HEK293 (cell line): ENCODE measurements around the gene OPA1.
A peak's percentile ranks its signal among the peaks of the same experiment; 100 is the strongest.

Source experiments
- CTCF ChIA-PET: fragments of 350-600 bp; formaldehyde crosslinking; extraction: SDS; loops from one replicate; lab custom pipeline; 2021; ENCODE audit warnings: antibody characterized with exemption; lab: Yijun Ruan, JAX
- POLR2A ChIA-PET: fragments of 300-600 bp; formaldehyde crosslinking; extraction: SDS; loops from one replicate; lab custom pipeline; 2020; ENCODE audit warnings: antibody characterized with exemption, inconsistent platforms; lab: Yijun Ruan, JAX
- H3K27ac ChIP-seq: fragments of 200-500 bp; sonication (Bioruptor generic); 2 replicates; pipeline ENCODE4 v1.5.1; 2014; ENCODE audit warnings: low read depth, low read length, control low read depth, inconsistent platforms; ENCODE audit errors: extremely low read depth
- H3K36me3 ChIP-seq, 2 experiments: fragments of 200-500 bp in 1 of 2; sonication (Bioruptor generic) in 1 of 2; 1 replicate in 1 of 2; 2 replicates in 1 of 2; pipeline ENCODE4 v1.5.1; 2014 to 2017; ENCODE audit warnings: inconsistent platforms in 2 of 2, low read length in 2 of 2; ENCODE audit not compliant: control insufficient read depth in 2 of 2, insufficient read depth in 1 of 2
- H3K4me1 ChIP-seq: fragments of 200-500 bp; sonication (Bioruptor generic); 2 replicates; pipeline ENCODE4 v1.5.1; 2014; ENCODE audit warnings: mild to moderate bottlenecking, low read length, inconsistent platforms; ENCODE audit not compliant: control insufficient read depth, insufficient read depth
- H3K4me3 ChIP-seq: 2 replicates; pipeline ENCODE4 v1.5.1; 2011; ENCODE audit warnings: low read depth, mild to moderate bottlenecking, control low read depth, low read length, moderate library complexity
- H3K9me3 ChIP-seq: fragments of 200-500 bp; sonication (Bioruptor generic); 2 replicates; pipeline ENCODE4 v1.5.1; 2014; ENCODE audit warnings: low read depth, low read length, inconsistent platforms; ENCODE audit not compliant: control insufficient read depth, insufficient read depth
- KLF8 ChIP-seq: fragments of 450-650 bp; formaldehyde crosslinking; IDR thresholded peaks from 2 replicates; pipeline ENCODE4 v1.5.1; 2016; ENCODE audit warnings: missing biosample characterization, missing genetic modification characterization
- MZF1 ChIP-seq: fragments of 450-650 bp; formaldehyde crosslinking; IDR thresholded peaks from 2 replicates; pipeline ENCODE4 v1.5.1; 2017; ENCODE audit warnings: missing biosample characterization, missing genetic modification characterization, borderline replicate concordance
- PRDM1 ChIP-seq: fragments of 450-650 bp; formaldehyde crosslinking; IDR thresholded peaks from 2 replicates; pipeline ENCODE4; 2016; ENCODE audit warnings: missing biosample characterization, missing genetic modification characterization
- SCRT2 ChIP-seq: fragments of 450-650 bp; formaldehyde crosslinking; IDR thresholded peaks from 2 replicates; pipeline ENCODE4 v1.5.1; 2016; ENCODE audit warnings: missing biosample characterization, missing genetic modification characterization
- ZBTB1 ChIP-seq: fragments of 450-650 bp; formaldehyde crosslinking; IDR thresholded peaks from 2 replicates; pipeline ENCODE4 v1.5.1; 2016; ENCODE audit warnings: missing biosample characterization, missing genetic modification characterization
- ZBTB48 ChIP-seq: fragments of 450-650 bp; formaldehyde crosslinking; IDR thresholded peaks from 2 replicates; pipeline ENCODE4 v1.5.1; 2016; ENCODE audit warnings: missing biosample characterization, missing genetic modification characterization
- ZFP3 ChIP-seq: fragments of 450-650 bp; formaldehyde crosslinking; IDR thresholded peaks from 2 replicates; pipeline ENCODE4 v1.5.1; 2016; ENCODE audit warnings: low read depth, missing biosample characterization, missing genetic modification characterization
- ZFP41 ChIP-seq: fragments of 450-650 bp; formaldehyde crosslinking; IDR thresholded peaks from 2 replicates; pipeline ENCODE4 v1.5.1; 2016; ENCODE audit warnings: missing biosample characterization, missing genetic modification characterization, borderline replicate concordance
- ZNF10 ChIP-seq: fragments of 450-650 bp; formaldehyde crosslinking; IDR thresholded peaks from 2 replicates; pipeline ENCODE4 v1.5.1; 2017; ENCODE audit warnings: missing biosample characterization, missing genetic modification characterization
- ZNF138 ChIP-seq: fragments of 450-650 bp; formaldehyde crosslinking; IDR thresholded peaks from 2 replicates; pipeline ENCODE4 v1.5.1; 2016; ENCODE audit warnings: missing biosample characterization, missing genetic modification characterization, borderline replicate concordance
- ZNF175 ChIP-seq: fragments of 450-650 bp; formaldehyde crosslinking; IDR thresholded peaks from 2 replicates; pipeline ENCODE4 v1.5.1; 2016; ENCODE audit warnings: missing biosample characterization, missing genetic modification characterization
- ZNF23 ChIP-seq: fragments of 450-650 bp; formaldehyde crosslinking; IDR thresholded peaks from 2 replicates; pipeline ENCODE4 v1.5.1; 2016; ENCODE audit warnings: missing biosample characterization, missing genetic modification characterization, borderline replicate concordance
- ZNF248 ChIP-seq: fragments of 450-650 bp; formaldehyde crosslinking; IDR thresholded peaks from 2 replicates; pipeline ENCODE4 v1.5.1; 2017; ENCODE audit warnings: missing biosample characterization, missing genetic modification characterization
- ZNF335 ChIP-seq: fragments of 450-650 bp; formaldehyde crosslinking; conservative IDR thresholded peaks from 2 replicates; pipeline ENCODE4 v1.5.1; 2016; ENCODE audit warnings: missing biosample characterization, missing genetic modification characterization
- ZNF366 ChIP-seq: fragments of 450-650 bp; formaldehyde crosslinking; conservative IDR thresholded peaks from 2 replicates; pipeline ENCODE4 v1.5.1; 2016; ENCODE audit warnings: missing biosample characterization, missing genetic modification characterization
- ZNF391 ChIP-seq: fragments of 450-650 bp; formaldehyde crosslinking; IDR thresholded peaks from 2 replicates; pipeline ENCODE4 v1.5.1; 2016; ENCODE audit warnings: low read depth, missing biosample characterization, missing genetic modification characterization, borderline replicate concordance
- ZNF398 ChIP-seq: fragments of 450-650 bp; formaldehyde crosslinking; IDR thresholded peaks from 2 replicates; pipeline ENCODE4 v1.5.1; 2017; ENCODE audit warnings: missing biosample characterization, missing genetic modification characterization
- ZNF433 ChIP-seq: fragments of 450-650 bp; formaldehyde crosslinking; IDR thresholded peaks from 2 replicates; pipeline ENCODE4 v1.5.1; 2016; ENCODE audit warnings: missing biosample characterization, missing genetic modification characterization, low read depth
- ZNF664 ChIP-seq: fragments of 450-650 bp; formaldehyde crosslinking; IDR thresholded peaks from 2 replicates; pipeline ENCODE4 v1.5.1; 2016; ENCODE audit warnings: missing biosample characterization, missing genetic modification characterization
- ZNF768 ChIP-seq: fragments of 450-650 bp; formaldehyde crosslinking; IDR thresholded peaks from 2 replicates; pipeline ENCODE4 v1.5.1; 2018; ENCODE audit warnings: missing biosample characterization, mild to moderate bottlenecking, missing genetic modification characterization
- ZSCAN16 ChIP-seq: fragments of 450-650 bp; formaldehyde crosslinking; IDR thresholded peaks from 2 replicates; pipeline ENCODE4 v1.5.1; 2016; ENCODE audit warnings: missing biosample characterization, missing genetic modification characterization
- TF ChIP-seq, protein P1 (sequence below): fragments of 450-650 bp; formaldehyde crosslinking; IDR thresholded peaks from 2 replicates; pipeline ENCODE4 v1.5.1; 2017; ENCODE audit warnings: missing biosample characterization, missing genetic modification characterization
- TF ChIP-seq, protein P2 (sequence below): fragments of 450-650 bp; formaldehyde crosslinking; conservative IDR thresholded peaks from 2 replicates; pipeline ENCODE4 v1.5.1; 2016; ENCODE audit warnings: low read depth, missing biosample characterization, missing genetic modification characterization
- TF ChIP-seq, protein P3 (sequence below): fragments of 450-650 bp; formaldehyde crosslinking; IDR thresholded peaks from 2 replicates; pipeline ENCODE4 v1.5.1; 2016; ENCODE audit warnings: missing biosample characterization, missing genetic modification characterization

OPA1 gene

GRCh38 chr3:193573403-193574191 is 19.4 kb upstream of the OPA1 start (continued):
- TF ChIP-seq, protein P1, sequence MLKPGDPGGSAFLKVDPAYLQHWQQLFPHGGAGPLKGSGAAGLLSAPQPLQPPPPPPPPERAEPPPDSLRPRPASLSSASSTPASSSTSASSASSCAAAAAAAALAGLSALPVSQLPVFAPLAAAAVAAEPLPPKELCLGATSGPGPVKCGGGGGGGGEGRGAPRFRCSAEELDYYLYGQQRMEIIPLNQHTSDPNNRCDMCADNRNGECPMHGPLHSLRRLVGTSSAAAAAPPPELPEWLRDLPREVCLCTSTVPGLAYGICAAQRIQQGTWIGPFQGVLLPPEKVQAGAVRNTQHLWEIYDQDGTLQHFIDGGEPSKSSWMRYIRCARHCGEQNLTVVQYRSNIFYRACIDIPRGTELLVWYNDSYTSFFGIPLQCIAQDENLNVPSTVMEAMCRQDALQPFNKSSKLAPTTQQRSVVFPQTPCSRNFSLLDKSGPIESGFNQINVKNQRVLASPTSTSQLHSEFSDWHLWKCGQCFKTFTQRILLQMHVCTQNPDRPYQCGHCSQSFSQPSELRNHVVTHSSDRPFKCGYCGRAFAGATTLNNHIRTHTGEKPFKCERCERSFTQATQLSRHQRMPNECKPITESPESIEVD (tag by site-specific recombination), result no peak
- TF ChIP-seq SCRT2 (tag by site-specific recombination) (peak; percentile 76), ZNF175 (tag by site-specific recombination) (no peak), ZSCAN16 (tag by site-specific recombination) (no peak), ZNF398 (tag by site-specific recombination) (no peak), ZNF366 (tag by site-specific recombination) (0 out of 2 replicates have a peak, but pooled peaks have one; percentile 25), ZNF391 (tag by site-specific recombination) (no peak), ZNF664 (no peak), ZNF248 (tag by site-specific recombination) (no peak), ZFP41 (tag by site-specific recombination) (no peak), ZNF768 (tag by site-specific recombination) (no peak), ZFP3 (tag by site-specific recombination) (no peak)
- TF ChIP-seq, all 188 proteins: peak for 3

GRCh38 chr3:193574488-193575070 is 18.4 kb upstream of the OPA1 start:
- CTCF ChIA-PET, result interaction anchor here (1.2 kb wide), 1 partner anchor 1010 kb away, joined by 5 read pairs; no protein-coding TSS in a partner anchor
- POLR2A ChIA-PET, result no interaction called here
- no peaks in the 10 kb centered on the region for H3K9me3 ChIP-seq

More at GRCh38 chr3:193574488-193575070, 18.4 kb upstream of the OPA1 start:
- no peaks in the 10 kb centered on the region for H3K36me3 ChIP-seq
- no peak overlapping the region for H3K27ac ChIP-seq
- TF ChIP-seq ZNF23 (tag by site-specific recombination) (no peak), ZNF335 (tag by site-specific recombination) (no peak), ZNF10 (no peak), ZBTB1 (tag by site-specific recombination) (no peak), ZNF366 (tag by site-specific recombination) (no peak), ZNF433 (tag by site-specific recombination) (no peak), ZBTB48 (no peak), MZF1 (tag by site-specific recombination) (no peak), KLF8 (tag by site-specific recombination) (no peak), PRDM1 (tag by site-specific recombination) (no peak), ZNF138 (tag by site-specific recombination) (no peak)
- TF ChIP-seq, protein P2, sequence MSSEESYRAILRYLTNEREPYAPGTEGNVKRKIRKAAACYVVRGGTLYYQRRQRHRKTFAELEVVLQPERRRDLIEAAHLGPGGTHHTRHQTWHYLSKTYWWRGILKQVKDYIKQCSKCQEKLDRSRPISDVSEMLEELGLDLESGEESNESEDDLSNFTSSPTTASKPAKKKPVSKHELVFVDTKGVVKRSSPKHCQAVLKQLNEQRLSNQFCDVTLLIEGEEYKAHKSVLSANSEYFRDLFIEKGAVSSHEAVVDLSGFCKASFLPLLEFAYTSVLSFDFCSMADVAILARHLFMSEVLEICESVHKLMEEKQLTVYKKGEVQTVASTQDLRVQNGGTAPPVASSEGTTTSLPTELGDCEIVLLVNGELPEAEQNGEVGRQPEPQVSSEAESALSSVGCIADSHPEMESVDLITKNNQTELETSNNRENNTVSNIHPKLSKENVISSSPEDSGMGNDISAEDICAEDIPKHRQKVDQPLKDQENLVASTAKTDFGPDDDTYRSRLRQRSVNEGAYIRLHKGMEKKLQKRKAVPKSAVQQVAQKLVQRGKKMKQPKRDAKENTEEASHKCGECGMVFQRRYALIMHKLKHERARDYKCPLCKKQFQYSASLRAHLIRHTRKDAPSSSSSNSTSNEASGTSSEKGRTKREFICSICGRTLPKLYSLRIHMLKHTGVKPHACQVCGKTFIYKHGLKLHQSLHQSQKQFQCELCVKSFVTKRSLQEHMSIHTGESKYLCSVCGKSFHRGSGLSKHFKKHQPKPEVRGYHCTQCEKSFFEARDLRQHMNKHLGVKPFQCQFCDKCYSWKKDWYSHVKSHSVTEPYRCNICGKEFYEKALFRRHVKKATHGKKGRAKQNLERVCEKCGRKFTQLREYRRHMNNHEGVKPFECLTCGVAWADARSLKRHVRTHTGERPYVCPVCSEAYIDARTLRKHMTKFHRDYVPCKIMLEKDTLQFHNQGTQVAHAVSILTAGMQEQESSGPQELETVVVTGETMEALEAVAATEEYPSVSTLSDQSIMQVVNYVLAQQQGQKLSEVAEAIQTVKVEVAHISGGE (tag by site-specific recombination), result no peak
- TF ChIP-seq, protein P1 (tag by site-specific recombination), result no peak
- TF ChIP-seq, protein P3, sequence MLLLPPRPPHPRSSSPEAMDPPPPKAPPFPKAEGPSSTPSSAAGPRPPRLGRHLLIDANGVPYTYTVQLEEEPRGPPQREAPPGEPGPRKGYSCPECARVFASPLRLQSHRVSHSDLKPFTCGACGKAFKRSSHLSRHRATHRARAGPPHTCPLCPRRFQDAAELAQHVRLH (tag by site-specific recombination), result no peak
- no peak overlapping the region for H3K4me3 ChIP-seq
- H3K4me1 ChIP-seq, result no peaks in the 10 kb centered on the region
